ENCODE results near the gene SELENOI.
"Not testable (repeated sequence)": the region's sequence is repeated elsewhere in the genome, so short reads cannot be mapped to it uniquely, and the experiment has no call there.

The SELENOI gene

GRCh38 chr2:26327291-26328272, 18.4 kb upstream of the SELENOI start:
- DNase-seq, result no peak

GRCh38 chr2:26329083-26329482, 16.9 kb upstream of the SELENOI start:
- DNase-seq, result not testable (repeated sequence)

GRCh38 chr2:26330114-26330549, 15.8 kb upstream of the SELENOI start:
- peak; percentile 79 for DNase-seq

GRCh38 chr2:26330604-26331003, 15.3 kb upstream of the SELENOI start:
- no peak for DNase-seq

GRCh38 chr2:26331321-26331720, 14.6 kb upstream of the SELENOI start:
- not testable (repeated sequence) for DNase-seq

GRCh38 chr2:26333293-26333692, 12.7 kb upstream of the SELENOI start:
- no peak for DNase-seq

GRCh38 chr2:26335231-26335630, 10.7 kb upstream of the SELENOI start:
- no peak for DNase-seq

GRCh38 chr2:26336719-26337118, 9.2 kb upstream of the SELENOI start:
- DNase-seq, result no peak

- no peak for DNase-seq
Observed at GRCh38 chr2:26337298-26337697, 8.6 kb upstream of the SELENOI start.

GRCh38 chr2:26340831-26341230, 5.1 kb upstream of the SELENOI start:
- no peak for DNase-seq

- no peak for DNase-seq
Observed at GRCh38 chr2:26344581-26345282, 1.2 kb upstream of the SELENOI start.

- no peak for DNase-seq
Observed at GRCh38 chr2:26345283-26345544, 729 bp upstream of the SELENOI start.

GRCh38 chr2:26346454-26347053, 611 bp downstream of the SELENOI start, which contains the start of gene ADGRF3:
TSS of gene ADGRF3 (minus strand) at chr2:26346789. CDS start at chr2:26346234, 555 bp downstream.
- DNase-seq, result peak; percentile 58

- DNase-seq, result no peak
Observed at GRCh38 chr2:26347286-26347865, 1.4 kb downstream of the SELENOI start.

- DNase-seq, result no peak
Observed at GRCh38 chr2:26349690-26350089, 3.7 kb downstream of the SELENOI start.

GRCh38 chr2:26351375-26352090, 5.6 kb downstream of the SELENOI start:
- no peak for DNase-seq

GRCh38 chr2:26352892-26353291, 6.9 kb downstream of the SELENOI start:
- DNase-seq, result no peak

- DNase-seq, result not testable (repeated sequence)
Observed at GRCh38 chr2:26354469-26354868, 8.5 kb downstream of the SELENOI start.

- DNase-seq, result no peak
Observed at GRCh38 chr2:26355038-26355995, 9.4 kb downstream of the SELENOI start.

GRCh38 chr2:26356111-26356510, 10.2 kb downstream of the SELENOI start:
- DNase-seq, result no peak

- DNase-seq, result no peak
Observed at GRCh38 chr2:26356771-26357170, 10.8 kb downstream of the SELENOI start.
